CD14-positive monocyte (primary cell): ENCODE results near the gene SLC38A8. TPM values are rescaled to one million over a fixed set of nuclear protein-coding genes. Genes with fewer than 3 reads are reported as not detected.

Experiments used
- DNase-seq, 3 donors: peaks; one replicate each; pipeline ENCODE4 v3.0.0-alpha.2; 2011 to 2022
- H2AFZ ChIP-seq: 2 replicates; pipeline ENCODE4 v1.6.0; 2012; ENCODE audit warnings: mild to moderate bottlenecking, low read depth, low read length, inconsistent platforms; ENCODE audit not compliant: insufficient read depth, poor library complexity, severe bottlenecking
- H3K27ac ChIP-seq, 2 donors: 1 replicate in 1 of 2; 2 replicates in 1 of 2; pipeline ENCODE4 v1.5.1; 2012 to 2013; ENCODE audit warnings: low read length in 2 of 2, control low read depth in 1 of 2, inconsistent platforms in 1 of 2, low read depth in 1 of 2, mild to moderate bottlenecking in 1 of 2
- H3K27me3 ChIP-seq, 2 donors: one replicate each; pipeline versions ENCODE4 v1.6.0 to v1.6.1; 2011 to 2013; ENCODE audit warnings: low read length in 2 of 2; ENCODE audit not compliant: control insufficient read depth in 2 of 2, insufficient read depth in 2 of 2
- H3K36me3 ChIP-seq, 2 donors: replicated peaks in 1 of 2; 1 replicate in 1 of 2; 2 replicates in 1 of 2; pipeline versions ENCODE4 v1.5.1 to v1.6.1; 2012 to 2013; ENCODE audit warnings: low read length in 2 of 2, control low read depth in 1 of 2, inconsistent platforms in 1 of 2, mild to moderate bottlenecking in 1 of 2; ENCODE audit not compliant: insufficient read depth in 2 of 2, control insufficient read depth in 1 of 2
- H3K4me1 ChIP-seq, 2 donors: 1 replicate in 1 of 2; 2 replicates in 1 of 2; pipeline versions ENCODE4 v1.5.1 to v1.6.1; 2012 to 2013; ENCODE audit warnings: low read length in 2 of 2, control low read depth in 1 of 2, inconsistent platforms in 1 of 2, mild to moderate bottlenecking in 1 of 2, moderate library complexity in 1 of 2; ENCODE audit not compliant: insufficient read depth in 2 of 2, control insufficient read depth in 1 of 2
- H3K4me2 ChIP-seq: replicated peaks from 2 replicates; pipeline ENCODE3; 2012; ENCODE audit warnings: low read length, moderate library complexity, mild to moderate bottlenecking; ENCODE audit not compliant: poor library complexity, severe bottlenecking; ENCODE audit errors: extremely low read depth
- H3K4me3 ChIP-seq, 3 experiments: fragments of 200-600 bp in 1 of 3; sonication (generic) in 1 of 3; replicated peaks in 1 of 3; 1 replicate in 2 of 3; 2 replicates in 1 of 3; pipeline ENCODE4 v1.5.1; 2011 to 2013; ENCODE audit warnings: low read length in 3 of 3, mild to moderate bottlenecking in 3 of 3, control low read depth in 2 of 3, low read depth in 2 of 3, inconsistent platforms in 1 of 3, moderate library complexity in 1 of 3
- H3K79me2 ChIP-seq: 2 replicates; pipeline ENCODE4 v1.6.0; 2012; ENCODE audit warnings: mild to moderate bottlenecking, control low read depth, inconsistent platforms, low read length, moderate library complexity; ENCODE audit not compliant: insufficient read depth
- H3K9ac ChIP-seq: 2 replicates; pipeline ENCODE4 v1.6.0; 2017; ENCODE audit warnings: low read length, mild to moderate bottlenecking; ENCODE audit not compliant: insufficient read depth, poor library complexity, severe bottlenecking
- H3K9me3 ChIP-seq, 2 donors: replicated peaks in 1 of 2; 1 replicate in 1 of 2; 2 replicates in 1 of 2; pipeline versions ENCODE4 v1.5.1 to v1.6.1; 2012 to 2013; ENCODE audit warnings: low read length in 2 of 2, control low read depth in 1 of 2; ENCODE audit not compliant: control insufficient read depth in 1 of 2, insufficient read depth in 1 of 2
- H4K20me1 ChIP-seq: 2 replicates; pipeline ENCODE4 v1.6.0; 2012; ENCODE audit warnings: mild to moderate bottlenecking, low read length, control low read depth, moderate library complexity; ENCODE audit not compliant: insufficient read depth
- H3K27ac Mint-ChIP-seq, 7 donors: one replicate each; pipeline ENCODE4 v1.8.0; 2020; ENCODE audit warnings: mild to moderate bottlenecking in 7 of 7, mixed read lengths in 7 of 7, moderate library complexity in 6 of 7, inconsistent platforms in 2 of 7
- H3K27me3 Mint-ChIP-seq, 3 donors: one replicate each; pipeline ENCODE4 v1.8.0; 2021 to 2022; ENCODE audit warnings: low read depth in 3 of 3, mild to moderate bottlenecking in 3 of 3, mixed read lengths in 3 of 3, moderate library complexity in 3 of 3, inconsistent platforms in 1 of 3
- H3K36me3 Mint-ChIP-seq, 2 donors: one replicate each; pipeline ENCODE4 v1.8.0; 2020; ENCODE audit warnings: mixed read lengths in 2 of 2, inconsistent platforms in 1 of 2, mild to moderate bottlenecking in 1 of 2
- H3K4me1 Mint-ChIP-seq: one replicate; pipeline ENCODE4 v1.8.0; 2020; ENCODE audit warnings: mild to moderate bottlenecking, mixed read lengths
- H3K4me3 Mint-ChIP-seq, 2 donors: one replicate each; pipeline ENCODE4 v1.8.0; 2020; ENCODE audit warnings: mild to moderate bottlenecking in 2 of 2, mixed read lengths in 2 of 2, moderate library complexity in 1 of 2
- H3K9me3 Mint-ChIP-seq, 7 donors: one replicate each; pipeline ENCODE4 v1.8.0; 2020 to 2022; ENCODE audit warnings: mixed read lengths in 7 of 7, mild to moderate bottlenecking in 6 of 7, moderate library complexity in 6 of 7, inconsistent platforms in 2 of 7
- CTCF ChIP-seq: fragments of 200-600 bp; IDR thresholded peaks from one replicate; pipeline ENCODE4 v1.8.0; 2022; ENCODE audit warnings: antibody characterized with exemption, mild to moderate bottlenecking
- WGBS: methylation state at CpG from one replicate; pipeline ENCODE4 v1.1.5; 2013; ENCODE audit warnings: missing lambda C conversion rate; ENCODE audit not compliant: insufficient coverage; 5-methylcytosine and 5-hydroxymethylcytosine counted together
- intact Hi-C, 2 donors: fragments of 100-400 bp; cut with micrococcal nuclease; formaldehyde crosslinking; loops; one replicate each; pipeline versions ENCODE4 v1.15.0 to v1.15.1; 2023
- polyA plus RNA-seq, 3 donors: library from polyadenylated mRNA; depleted of rRNA in 1 of 3; unstranded in 2 of 3; stranded (reverse) in 1 of 3; fragments of 300-500 nt in 2 of 3; fragments of >200 nt in 1 of 3; fragmentation: Illumina TruSeq in 2 of 3; gene quantifications; 1 replicate in 2 of 3; 2 replicates in 1 of 3; pipeline ENCODE4 v1.2.3, GENCODE V29; 2012 to 2021

SLC38A8 gene
- polyA plus RNA-seq, 3 donors: not detected

- Mint-ChIP-seq H3K27me3 (peaks cover 55 to 78% (median 72%) of the 10 kb centered on the region in 3 donors), H3K36me3 (peaks cover 2 to 3% of the 10 kb centered on the region in 2 donors), H3K9me3 (peaks cover 8 to 27% (median 21%) of the 10 kb centered on the region in 7 donors), H3K27ac (no peak overlapping the region), H3K4me3 (no peak overlapping the region), H3K4me1 (no peaks in the 10 kb centered on the region)
- H3K9ac ChIP-seq: no peak overlapping the region
- H3K36me3 ChIP-seq: no peaks in the 10 kb centered on the region
- TF ChIP-seq CTCF: no peak
- H3K27ac ChIP-seq: no peak overlapping the region
- no peak overlapping the region for H3K4me2 ChIP-seq
- H2AFZ ChIP-seq: no peak overlapping the region
- H3K9me3 ChIP-seq: peaks cover 12% of the 10 kb centered on the region in 2 donors
- no peaks in the 10 kb centered on the region for H3K4me1 ChIP-seq
- no peaks in the 10 kb centered on the region for H4K20me1 ChIP-seq
- H3K27me3 ChIP-seq: peaks cover 0 to 39% of the 10 kb centered on the region in 2 donors
- no peak overlapping the region for H3K4me3 ChIP-seq
- DNase-seq: no peak
- 69% methylated on average over 3 of the region's 3 CpGs for WGBS
- intact Hi-C loops: no loop called here
- H3K79me2 ChIP-seq: no peaks in the 10 kb centered on the region
Observed at GRCh38 chr16:84036131-84036530, 6.5 kb downstream of the SLC38A8 start.

- Histone ChIP-seq H3K36me3 (no peaks in the 10 kb centered on the region), H3K9ac (no peak overlapping the region), H3K4me3 (no peak overlapping the region), H3K4me2 (no peak overlapping the region), H3K27me3 (peaks cover 0 to 41% of the 10 kb centered on the region in 2 donors), H4K20me1 (no peaks in the 10 kb centered on the region), H3K27ac (no peak overlapping the region), H3K79me2 (no peaks in the 10 kb centered on the region), H2AFZ (no peak overlapping the region), H3K9me3 (peaks cover 27 to 28% of the 10 kb centered on the region in 2 donors), H3K4me1 (peaks cover 4 to 5% of the 10 kb centered on the region in 2 donors)
- intact Hi-C loops: no loop called here
- H3K36me3 Mint-ChIP-seq: peaks cover 6 to 12% of the 10 kb centered on the region in 2 donors
- peaks cover 21 to 42% (median 35%) of the 10 kb centered on the region in 7 donors for H3K9me3 Mint-ChIP-seq
- peaks cover 8% of the 10 kb centered on the region for H3K4me1 Mint-ChIP-seq
- peaks cover 54 to 77% (median 76%) of the 10 kb centered on the region in 3 donors for H3K27me3 Mint-ChIP-seq
- no peak for TF ChIP-seq CTCF
- no peak for DNase-seq
- peak overlapping the region in 1 of 7 donors; percentile 25 for H3K27ac Mint-ChIP-seq
- H3K4me3 Mint-ChIP-seq: peak overlapping the region in 1 of 2 donors; percentile 18
- WGBS: 93% methylated on average over 10 of the region's 12 CpGs
Observed at GRCh38 chr16:84034516-84034915, 8.1 kb downstream of the SLC38A8 start.
